ENCODE measurements around the gene NTRK2. TPM values are rescaled to one million over a fixed set of nuclear protein-coding genes. Genes with fewer than 3 reads are reported as not detected.

Gene NTRK2
- total RNA-seq, 1 donor, result not detected

- no peak for TF ChIP-seq CTCF (IDR thresholded peaks at IDR 0.05; ENCODE audit: insufficient read depth, low read depth, low read length)
- no peak for DNase-seq (ENCODE audit: low read depth)
These were observed 103.0 kb downstream of the NTRK2 start for GRCh38 chr9:84772511-84772910.

GRCh38 chr9:84773022-84773421, 103.5 kb downstream of the NTRK2 start:
- H3K4me3 ChIP-seq (ENCODE audit: low read depth, low read length), result no peak overlapping the region
- no peak for DNase-seq (ENCODE audit: low read depth)
- TF ChIP-seq CTCF (IDR thresholded peaks at IDR 0.05; ENCODE audit: insufficient read depth, low read depth, low read length), result no peak

More at GRCh38 chr9:84772511-84772910, 103.0 kb downstream of the NTRK2 start:
- no peak overlapping the region for H3K4me3 ChIP-seq (ENCODE audit: low read depth, low read length)

- DNase-seq (ENCODE audit: low read depth), result no peak
- no peak for TF ChIP-seq CTCF (IDR thresholded peaks at IDR 0.05; ENCODE audit: insufficient read depth, low read depth, low read length)
- H3K4me3 ChIP-seq (ENCODE audit: low read depth, low read length), result no peak overlapping the region
These were observed 105.6 kb downstream of the NTRK2 start for GRCh38 chr9:84775056-84775643.

GRCh38 chr9:84778570-84778969, 109.0 kb downstream of the NTRK2 start:
- DNase-seq (ENCODE audit: low read depth), result no peak
- H3K4me3 ChIP-seq (ENCODE audit: low read depth, low read length), result no peak overlapping the region
- TF ChIP-seq CTCF (IDR thresholded peaks at IDR 0.05; ENCODE audit: insufficient read depth, low read depth, low read length), result no peak

- TF ChIP-seq CTCF (IDR thresholded peaks at IDR 0.05; ENCODE audit: insufficient read depth, low read depth, low read length), result no peak
- no peak overlapping the region for H3K4me3 ChIP-seq (ENCODE audit: low read depth, low read length)
- no peak for DNase-seq (ENCODE audit: low read depth)
These were observed 110.4 kb downstream of the NTRK2 start for GRCh38 chr9:84779883-84780282.

GRCh38 chr9:84780385-84780784, 110.9 kb downstream of the NTRK2 start:
- DNase-seq (ENCODE audit: low read depth), result no peak
- no peak overlapping the region for H3K4me3 ChIP-seq (ENCODE audit: low read depth, low read length)

More at GRCh38 chr9:84780385-84780784, 110.9 kb downstream of the NTRK2 start:
- TF ChIP-seq CTCF (IDR thresholded peaks at IDR 0.05; ENCODE audit: insufficient read depth, low read depth, low read length), result no peak
